ENCODE measurements around the gene CTIF. TPM values are rescaled to one million over a fixed set of nuclear protein-coding genes. Genes with fewer than 3 reads are reported as not detected.

CTIF gene
- total RNA-seq, 1 donor from 2014 or later, result 51.5 TPM

- TF ChIP-seq CTCF (IDR thresholded peaks at IDR 0.05; ENCODE audit: unreplicated experiment), result no peak
- Mint-ChIP-seq H3K36me3 (ENCODE audit: low read depth, unreplicated experiment) (no peaks in the 10 kb centered on the region), H3K9me3 (ENCODE audit: unreplicated experiment) (no peaks in the 10 kb centered on the region), H3K27ac (ENCODE audit: unreplicated experiment) (no peak overlapping the region), H3K4me3 (ENCODE audit: unreplicated experiment) (peak overlapping the region; percentile 25), H3K27me3 (ENCODE audit: unreplicated experiment) (peaks cover 19% of the 10 kb centered on the region), H3K4me1 (ENCODE audit: unreplicated experiment) (peaks cover 60% of the 10 kb centered on the region)
- no peak for DNase-seq (ENCODE audit: low spot score)
Observed at GRCh38 chr18:48838166-48838775, 299.4 kb downstream of the CTIF start.

GRCh38 chr18:48838921-48839818 lies 300.3 kb downstream of the CTIF start:
- peak overlapping the region; percentile 34 for H3K4me3 Mint-ChIP-seq (ENCODE audit: unreplicated experiment)
- no peak for DNase-seq (ENCODE audit: low spot score)
- H3K4me1 Mint-ChIP-seq (ENCODE audit: unreplicated experiment), result peaks cover 60% of the 10 kb centered on the region
- H3K9me3 Mint-ChIP-seq (ENCODE audit: unreplicated experiment), result no peaks in the 10 kb centered on the region
- peaks cover 24% of the 10 kb centered on the region for H3K27me3 Mint-ChIP-seq (ENCODE audit: unreplicated experiment)
- peak overlapping the region; percentile 32 for H3K27ac Mint-ChIP-seq (ENCODE audit: unreplicated experiment)
- no peaks in the 10 kb centered on the region for H3K36me3 Mint-ChIP-seq (ENCODE audit: low read depth, unreplicated experiment)
- no peak for TF ChIP-seq CTCF (IDR thresholded peaks at IDR 0.05; ENCODE audit: unreplicated experiment)

GRCh38 chr18:48839819-48840490 lies 301.1 kb downstream of the CTIF start:
- no peaks in the 10 kb centered on the region for H3K9me3 Mint-ChIP-seq (ENCODE audit: unreplicated experiment)
- no peak for DNase-seq (ENCODE audit: low spot score)
- no peaks in the 10 kb centered on the region for H3K36me3 Mint-ChIP-seq (ENCODE audit: low read depth, unreplicated experiment)
- TF ChIP-seq CTCF (IDR thresholded peaks at IDR 0.05; ENCODE audit: unreplicated experiment), result no peak
- peaks cover 24% of the 10 kb centered on the region for H3K27me3 Mint-ChIP-seq (ENCODE audit: unreplicated experiment)
- H3K4me3 Mint-ChIP-seq (ENCODE audit: unreplicated experiment), result no peak overlapping the region
- H3K4me1 Mint-ChIP-seq (ENCODE audit: unreplicated experiment), result peaks cover 58% of the 10 kb centered on the region
- H3K27ac Mint-ChIP-seq (ENCODE audit: unreplicated experiment), result peak overlapping the region; percentile 55

GRCh38 chr18:48840491-48840877 lies 301.7 kb downstream of the CTIF start:
- no peaks in the 10 kb centered on the region for H3K36me3 Mint-ChIP-seq (ENCODE audit: low read depth, unreplicated experiment)
- H3K27ac Mint-ChIP-seq (ENCODE audit: unreplicated experiment), result no peak overlapping the region
- no peak for DNase-seq (ENCODE audit: low spot score)
- TF ChIP-seq CTCF (IDR thresholded peaks at IDR 0.05; ENCODE audit: unreplicated experiment), result no peak
- no peak overlapping the region for H3K4me3 Mint-ChIP-seq (ENCODE audit: unreplicated experiment)
- H3K4me1 Mint-ChIP-seq (ENCODE audit: unreplicated experiment), result peaks cover 58% of the 10 kb centered on the region
- H3K9me3 Mint-ChIP-seq (ENCODE audit: unreplicated experiment), result no peaks in the 10 kb centered on the region
- peaks cover 27% of the 10 kb centered on the region for H3K27me3 Mint-ChIP-seq (ENCODE audit: unreplicated experiment)
